Measurements from ENCODE around the gene COL4A1.

- TF ChIP-seq SUZ12 (IDR thresholded peaks at IDR 0.05; ENCODE audit: extremely low read depth, insufficient read depth, insufficient read length) = no peak
- no peak for TF ChIP-seq ZNF274 (IDR thresholded peaks at IDR 0.05; ENCODE audit: low read depth, low read length)
- no peak for TF ChIP-seq YY1 (IDR thresholded peaks at IDR 0.05; ENCODE audit: insufficient read depth, insufficient read length)
Measured at GRCh38 chr13:110201114-110201513, 105.8 kb downstream of the COL4A1 start.
